Keratinocyte (primary cell): Measurements from ENCODE around the gene LMOD2.

Experiments used
- EZH2 ChIP-seq: IDR thresholded peaks from one replicate; pipeline ENCODE4 v1.6.1; 2012; ENCODE audit warnings: inconsistent platforms, mild to moderate bottlenecking, low read length, moderate library complexity
- TF ChIP-seq, protein P1 (sequence below), 3 experiments: IDR thresholded peaks in 1 of 3; conservative IDR thresholded peaks in 1 of 3; optimal IDR thresholded peaks in 1 of 3; 2 replicates in 2 of 3; 3 replicates in 1 of 3; pipeline versions ENCODE3 to v1.5.1; 2011; ENCODE audit warnings: low read length in 3 of 3, mild to moderate bottlenecking in 3 of 3, moderate library complexity in 2 of 3, control low read depth in 1 of 3, inconsistent platforms in 1 of 3; ENCODE audit not compliant: insufficient read depth in 2 of 3; ENCODE audit errors: extremely low read depth in 1 of 3

GRCh38 chr7:123616223-123616622 is 39.4 kb upstream of the LMOD2 start:
- TF ChIP-seq, protein P1, sequence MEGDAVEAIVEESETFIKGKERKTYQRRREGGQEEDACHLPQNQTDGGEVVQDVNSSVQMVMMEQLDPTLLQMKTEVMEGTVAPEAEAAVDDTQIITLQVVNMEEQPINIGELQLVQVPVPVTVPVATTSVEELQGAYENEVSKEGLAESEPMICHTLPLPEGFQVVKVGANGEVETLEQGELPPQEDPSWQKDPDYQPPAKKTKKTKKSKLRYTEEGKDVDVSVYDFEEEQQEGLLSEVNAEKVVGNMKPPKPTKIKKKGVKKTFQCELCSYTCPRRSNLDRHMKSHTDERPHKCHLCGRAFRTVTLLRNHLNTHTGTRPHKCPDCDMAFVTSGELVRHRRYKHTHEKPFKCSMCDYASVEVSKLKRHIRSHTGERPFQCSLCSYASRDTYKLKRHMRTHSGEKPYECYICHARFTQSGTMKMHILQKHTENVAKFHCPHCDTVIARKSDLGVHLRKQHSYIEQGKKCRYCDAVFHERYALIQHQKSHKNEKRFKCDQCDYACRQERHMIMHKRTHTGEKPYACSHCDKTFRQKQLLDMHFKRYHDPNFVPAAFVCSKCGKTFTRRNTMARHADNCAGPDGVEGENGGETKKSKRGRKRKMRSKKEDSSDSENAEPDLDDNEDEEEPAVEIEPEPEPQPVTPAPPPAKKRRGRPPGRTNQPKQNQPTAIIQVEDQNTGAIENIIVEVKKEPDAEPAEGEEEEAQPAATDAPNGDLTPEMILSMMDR (optimal IDR thresholded peaks at IDR 0.05 in 1 of 3, IDR thresholded peaks at IDR 0.05 in 1 of 3, conservative IDR thresholded peaks at IDR 0.05 in 1 of 3; ENCODE audit: extremely low read depth in 1 of 3, insufficient read depth in 2 of 3, low read length in 3 of 3), result no peak
- TF ChIP-seq EZH2, result no peak
